Mesenchymal stem cell (in vitro differentiated cells and primary cell): ENCODE data around the gene CASP8AP2.

ENCODE experiments used
- DNase-seq: peaks from one replicate; pipeline ENCODE4 v3.0.0-alpha.2; 2013
- H2AFZ ChIP-seq: one replicate; pipeline ENCODE4 v1.6.1; 2013; ENCODE audit warnings: low read depth, mild to moderate bottlenecking, control low read depth, inconsistent platforms, low read length, moderate library complexity
- H2AK5ac ChIP-seq: 2 replicates; pipeline ENCODE4 v1.6.1; 2013; ENCODE audit warnings: low read length, moderate library complexity, mild to moderate bottlenecking, inconsistent platforms; ENCODE audit not compliant: severe bottlenecking
- H2BK120ac ChIP-seq: one replicate; pipeline ENCODE4 v1.6.1; 2013; ENCODE audit warnings: low read depth, mild to moderate bottlenecking, inconsistent platforms, low read length, moderate library complexity
- H2BK12ac ChIP-seq, 2 experiments: one replicate each; pipeline ENCODE4 v1.6.1; 2013; ENCODE audit warnings: inconsistent platforms in 2 of 2, low read length in 2 of 2, mild to moderate bottlenecking in 2 of 2, moderate library complexity in 2 of 2, control low read depth in 1 of 2
- H2BK15ac ChIP-seq: one replicate; pipeline ENCODE4 v1.6.1; 2013; ENCODE audit warnings: mild to moderate bottlenecking, low read depth, inconsistent platforms; ENCODE audit not compliant: poor library complexity, severe bottlenecking
- H2BK5ac ChIP-seq: 2 replicates; pipeline ENCODE4 v1.6.1; 2013; ENCODE audit warnings: low read depth, mild to moderate bottlenecking, low read length, control low read depth, inconsistent platforms; ENCODE audit not compliant: poor library complexity, severe bottlenecking
- H3K14ac ChIP-seq, 2 experiments: one replicate each; pipeline ENCODE4 v1.6.1; 2013; ENCODE audit warnings: inconsistent platforms in 2 of 2, low read length in 2 of 2, control low read depth in 1 of 2, mild to moderate bottlenecking in 1 of 2, moderate library complexity in 1 of 2
- H3K18ac ChIP-seq, 2 experiments: one replicate each; pipeline ENCODE4 v1.6.1; 2013; ENCODE audit warnings: inconsistent platforms in 2 of 2, low read length in 2 of 2, control low read depth in 1 of 2, low read depth in 1 of 2, mild to moderate bottlenecking in 1 of 2
- H3K23ac ChIP-seq, 2 experiments: one replicate each; pipeline ENCODE4 v1.6.1; 2013; ENCODE audit warnings: inconsistent platforms in 2 of 2, low read length in 2 of 2, mild to moderate bottlenecking in 2 of 2, moderate library complexity in 2 of 2, control low read depth in 1 of 2
- H3K27ac ChIP-seq: 2 replicates; pipeline ENCODE4 v1.5.1; 2013; ENCODE audit warnings: mild to moderate bottlenecking, moderate library complexity, low read length, control low read depth, inconsistent platforms; ENCODE audit not compliant: poor library complexity, severe bottlenecking
- H3K27me3 ChIP-seq, 2 experiments: 2 replicates each; pipeline versions ENCODE4 v1.6.1 to v1.7.0; 2013; ENCODE audit warnings: low read length in 2 of 2, mild to moderate bottlenecking in 2 of 2, moderate library complexity in 2 of 2, control low read depth in 1 of 2, inconsistent platforms in 1 of 2; ENCODE audit not compliant: control insufficient read depth in 1 of 2, insufficient read depth in 1 of 2
- H3K36me3 ChIP-seq, 2 experiments: 2 replicates each; pipeline versions ENCODE4 v1.6.1 to v1.7.0; 2013; ENCODE audit warnings: low read length in 2 of 2, control low read depth in 1 of 2, inconsistent platforms in 1 of 2, low read depth in 1 of 2, mild to moderate bottlenecking in 1 of 2; ENCODE audit not compliant: insufficient read depth in 2 of 2, control insufficient read depth in 1 of 2
- H3K4ac ChIP-seq, 2 experiments: one replicate each; pipeline ENCODE4 v1.6.1; 2013; ENCODE audit warnings: inconsistent platforms in 2 of 2, low read length in 2 of 2, mild to moderate bottlenecking in 2 of 2, moderate library complexity in 2 of 2, control low read depth in 1 of 2, low read depth in 1 of 2
- H3K4me1 ChIP-seq: 2 replicates; pipeline ENCODE4 v1.6.1; 2013; ENCODE audit warnings: low read depth, low read length, control low read depth; ENCODE audit not compliant: control insufficient read depth, insufficient read depth
- H3K4me2 ChIP-seq: 2 replicates; pipeline ENCODE4 v1.6.1; 2013; ENCODE audit warnings: low read length, mild to moderate bottlenecking, inconsistent platforms; ENCODE audit not compliant: poor library complexity, severe bottlenecking
- H3K4me3 ChIP-seq, 2 experiments: 2 replicates each; pipeline versions ENCODE4 v1.5.1 to v1.7.0; 2013; ENCODE audit warnings: low read length in 2 of 2, mild to moderate bottlenecking in 2 of 2, control low read depth in 1 of 2, low read depth in 1 of 2; ENCODE audit not compliant: insufficient read depth in 1 of 2
- H3K79me1 ChIP-seq: replicated peaks from 2 replicates; pipeline ENCODE4 v1.6.1; 2013; ENCODE audit warnings: mild to moderate bottlenecking, control low read depth, low read length, inconsistent platforms; ENCODE audit not compliant: poor library complexity, severe bottlenecking
- H3K9ac ChIP-seq: 2 replicates; pipeline ENCODE4 v1.7.0; 2013; ENCODE audit warnings: mild to moderate bottlenecking, low read length, moderate library complexity
- H3K9me3 ChIP-seq: 2 replicates; pipeline ENCODE4 v1.7.0; 2013; ENCODE audit warnings: mild to moderate bottlenecking, low read length; ENCODE audit not compliant: control insufficient read depth
- H4K8ac ChIP-seq: one replicate; pipeline ENCODE4 v1.6.1; 2013; ENCODE audit warnings: inconsistent platforms, mild to moderate bottlenecking, low read length, moderate library complexity
- H4K91ac ChIP-seq: one replicate; pipeline ENCODE4 v1.6.1; 2013; ENCODE audit warnings: mild to moderate bottlenecking, low read length, inconsistent platforms
- WGBS: methylation state at CpG from one replicate; pipeline ENCODE4 v1.1.7; 2013; ENCODE audit warnings: mixed read lengths; 5-methylcytosine and 5-hydroxymethylcytosine counted together

The CASP8AP2 gene

DNA sequence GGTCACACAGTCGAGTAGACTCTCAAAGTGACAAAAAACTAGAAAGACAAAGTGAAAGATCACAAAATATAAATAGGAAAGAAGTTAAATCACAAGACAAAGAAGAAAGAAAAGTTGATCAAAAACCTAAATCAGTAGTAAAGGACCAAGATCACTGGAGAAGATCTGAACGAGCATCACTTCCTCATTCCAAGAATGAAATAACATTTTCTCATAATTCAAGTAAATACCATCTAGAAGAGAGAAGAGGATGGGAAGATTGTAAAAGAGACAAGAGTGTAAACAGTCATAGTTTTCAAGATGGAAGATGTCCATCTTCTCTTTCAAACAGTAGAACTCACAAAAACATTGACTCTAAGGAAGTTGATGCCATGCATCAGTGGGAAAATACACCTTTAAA, 33.0 kb downstream of the CASP8AP2 start:
- H3K27me3 ChIP-seq = no peaks in the 10 kb centered on the region
- no peak overlapping the region for H3K18ac ChIP-seq
- H3K9ac ChIP-seq = no peak overlapping the region
- H3K4me2 ChIP-seq = no peak overlapping the region
- H3K4ac ChIP-seq = no peak overlapping the region
- H2BK15ac ChIP-seq = no peak overlapping the region
- H2AFZ ChIP-seq = no peak overlapping the region
- H3K23ac ChIP-seq = no peak overlapping the region
- no peaks in the 10 kb centered on the region for H3K4me1 ChIP-seq
- no peaks in the 10 kb centered on the region for H3K9me3 ChIP-seq
- no peak overlapping the region for H3K27ac ChIP-seq
- H2BK12ac ChIP-seq = no peak overlapping the region
- H4K91ac ChIP-seq = no peak overlapping the region
- H2BK5ac ChIP-seq = no peak overlapping the region
- DNase-seq = no peak
- H3K4me3 ChIP-seq = no peak overlapping the region
- peaks cover 10% of the 10 kb centered on the region for H3K79me1 ChIP-seq
- H2BK120ac ChIP-seq = no peak overlapping the region
- H2AK5ac ChIP-seq = no peak overlapping the region
- no peak overlapping the region for H4K8ac ChIP-seq
- WGBS = 100% methylated on average over 1 of the region's 2 CpGs
- peaks cover 19 to 84% of the 10 kb centered on the region in 2 experiments for H3K36me3 ChIP-seq
- no peak overlapping the region for H3K14ac ChIP-seq

- 100% methylated on average over 2 of the region's 6 CpGs for WGBS
- H3K79me1 ChIP-seq = peaks cover 13% of the 10 kb centered on the region
- H4K91ac ChIP-seq = no peak overlapping the region
- H3K4me3 ChIP-seq = no peak overlapping the region
- H4K8ac ChIP-seq = no peak overlapping the region
- DNase-seq = no peak
- no peak overlapping the region for H2BK120ac ChIP-seq
- no peaks in the 10 kb centered on the region for H3K27me3 ChIP-seq
- no peaks in the 10 kb centered on the region for H3K4me1 ChIP-seq
- H3K23ac ChIP-seq = no peak overlapping the region
- no peak overlapping the region for H2AK5ac ChIP-seq
- H3K36me3 ChIP-seq = peaks cover 18 to 86% of the 10 kb centered on the region in 2 experiments
- no peak overlapping the region for H3K14ac ChIP-seq
- no peak overlapping the region for H2BK15ac ChIP-seq
- no peak overlapping the region for H2BK12ac ChIP-seq
- H2AFZ ChIP-seq = no peak overlapping the region
- H3K9me3 ChIP-seq = no peaks in the 10 kb centered on the region
- H3K9ac ChIP-seq = no peak overlapping the region
- H3K18ac ChIP-seq = no peak overlapping the region
- H3K4ac ChIP-seq = no peak overlapping the region
- H3K4me2 ChIP-seq = no peak overlapping the region
- no peak overlapping the region for H3K27ac ChIP-seq
- H2BK5ac ChIP-seq = no peak overlapping the region
These were observed 36.5 kb downstream of the CASP8AP2 start for GRCh38 chr6:89866024-89866678.

DNA sequence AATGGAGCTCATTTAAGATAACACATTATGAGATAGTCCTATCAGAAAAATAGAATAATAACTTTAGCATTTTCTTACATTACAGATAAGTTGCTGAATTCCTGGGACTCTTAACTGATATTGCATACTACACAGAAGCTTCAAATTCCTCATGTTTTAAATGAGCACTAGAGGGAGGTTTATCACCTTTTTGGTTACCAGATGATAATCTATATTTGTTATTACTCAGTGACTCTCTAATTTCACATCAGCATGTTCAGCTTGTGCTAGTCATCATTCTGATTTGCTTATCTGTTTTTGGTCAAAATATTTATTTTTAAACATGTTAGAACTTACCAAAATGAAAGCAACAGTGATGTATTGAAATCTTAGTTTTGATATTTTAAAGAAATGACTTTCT, 44.0 kb downstream of the CASP8AP2 start:
- no peak overlapping the region for H2AFZ ChIP-seq
- no peak overlapping the region for H3K27ac ChIP-seq
- H3K23ac ChIP-seq = no peak overlapping the region
- no peak overlapping the region for H4K91ac ChIP-seq
- H3K18ac ChIP-seq = no peak overlapping the region
- no peak for DNase-seq
- H2BK12ac ChIP-seq = no peak overlapping the region
- H3K4me2 ChIP-seq = no peak overlapping the region
- H3K4me1 ChIP-seq = no peaks in the 10 kb centered on the region
- H3K9me3 ChIP-seq = no peaks in the 10 kb centered on the region
- no peak overlapping the region for H2BK15ac ChIP-seq
- H3K9ac ChIP-seq = no peak overlapping the region
- H3K27me3 ChIP-seq = no peaks in the 10 kb centered on the region
- H2BK5ac ChIP-seq = no peak overlapping the region
- no peak overlapping the region for H4K8ac ChIP-seq
- H3K4ac ChIP-seq = no peak overlapping the region
- peaks cover 2% of the 10 kb centered on the region for H3K79me1 ChIP-seq
- H2AK5ac ChIP-seq = no peak overlapping the region
- no peak overlapping the region for H3K4me3 ChIP-seq
- H3K14ac ChIP-seq = no peak overlapping the region
- H2BK120ac ChIP-seq = no peak overlapping the region
- peaks cover 17 to 38% of the 10 kb centered on the region in 2 experiments for H3K36me3 ChIP-seq

- H3K27me3 ChIP-seq = no peaks in the 10 kb centered on the region
- no peaks in the 10 kb centered on the region for H3K4me1 ChIP-seq
- no peak overlapping the region for H3K23ac ChIP-seq
- H2AFZ ChIP-seq = no peak overlapping the region
- H3K9ac ChIP-seq = no peak overlapping the region
- H4K8ac ChIP-seq = no peak overlapping the region
- WGBS = 98% methylated on average over 3 of the region's 3 CpGs
- no peak overlapping the region for H4K91ac ChIP-seq
- no peaks in the 10 kb centered on the region for H3K9me3 ChIP-seq
- no peak overlapping the region for H2BK15ac ChIP-seq
- H3K4me3 ChIP-seq = no peak overlapping the region
- H2BK120ac ChIP-seq = no peak overlapping the region
- H3K36me3 ChIP-seq = peaks cover 11 to 36% of the 10 kb centered on the region in 2 experiments
- H3K4me2 ChIP-seq = no peak overlapping the region
- H2BK5ac ChIP-seq = no peak overlapping the region
- no peak overlapping the region for H3K4ac ChIP-seq
- H3K18ac ChIP-seq = no peak overlapping the region
- no peak overlapping the region for H3K27ac ChIP-seq
- H2BK12ac ChIP-seq = no peak overlapping the region
- H3K14ac ChIP-seq = no peak overlapping the region
- peaks cover 2% of the 10 kb centered on the region for H3K79me1 ChIP-seq
- H2AK5ac ChIP-seq = no peak overlapping the region
- no peak for DNase-seq
These were observed 44.8 kb downstream of the CASP8AP2 start for GRCh38 chr6:89874438-89874837.
